Prostate gland (tissue), 2 donors: Measurements from ENCODE around the gene SGPP1. TPM values are rescaled to one million over a fixed set of nuclear protein-coding genes. Genes with fewer than 3 reads are reported as not detected.

Source experiments
- DNase-seq: peaks from one replicate; pipeline ENCODE4 v3.0.0-alpha.2; 2019; ENCODE audit warnings: low spot score
- H3K27ac ChIP-seq, 2 donors: fragments of 200-600 bp; sonication (generic); 2 replicates each; pipeline ENCODE4 v1.5.1; 2017 to 2019
- H3K27me3 ChIP-seq: fragments of 200-600 bp; sonication (generic); replicated peaks from 2 replicates; pipeline ENCODE4 v1.5.1; 2019; ENCODE audit not compliant: insufficient read depth
- H3K36me3 ChIP-seq, 2 donors: fragments of 200-600 bp; sonication (generic); 1 replicate in 1 of 2; 2 replicates in 1 of 2; pipeline versions ENCODE4 v1.5.1 to v1.8.1; 2017 to 2019
- H3K4me1 ChIP-seq: fragments of 200-600 bp; sonication (generic); replicated peaks from 2 replicates; pipeline ENCODE4 v1.5.1; 2019
- H3K4me3 ChIP-seq, 2 donors: fragments of 200-600 bp; sonication (generic); 2 replicates each; pipeline ENCODE4 v1.5.1; 2017 to 2019
- H3K9me3 ChIP-seq: fragments of 200-600 bp; sonication (generic); 2 replicates; pipeline ENCODE4 v1.5.1; 2017
- CTCF ChIP-seq, 4 experiments: fragments of 200-600 bp in 2 of 4; fragments of 450-650 bp in 2 of 4; sonication (generic) in 2 of 4; IDR thresholded peaks; 1 replicate in 3 of 4; 2 replicates in 1 of 4; pipeline ENCODE4 v1.5.1; 2016 to 2019; ENCODE audit warnings: antibody characterized with exemption in 4 of 4, mild to moderate bottlenecking in 2 of 4, moderate library complexity in 2 of 4
- POLR2A ChIP-seq: fragments of 450-650 bp; IDR thresholded peaks from one replicate; pipeline ENCODE4 v1.6.1; 2016; ENCODE audit warnings: antibody characterized with exemption, mild to moderate bottlenecking
- POLR2AphosphoS5 ChIP-seq: sonication (generic); formaldehyde crosslinking; IDR thresholded peaks from one replicate; pipeline ENCODE4 v1.6.1; 2017; ENCODE audit warnings: antibody characterized with exemption
- WGBS: methylation state at CpG from one replicate; pipeline ENCODE4 v1.1.5; 2018; 5-methylcytosine and 5-hydroxymethylcytosine counted together
- intact Hi-C: fragments of 100-400 bp; cut with DNase I; formaldehyde crosslinking; loops from one replicate; pipeline ENCODE4 v1.14.2; 2022
- total RNA-seq, 2 donors: library from RNA; depleted of rRNA; stranded (reverse); fragments of >200 nt; gene quantifications; one replicate each; pipeline ENCODE4 v1.1.0, GENCODE V29; 2016

The SGPP1 gene
- total RNA-seq, 2 donors from 2014 or later: 19.7 to 37.5 TPM

- Histone ChIP-seq H3K27ac (no peak overlapping the region), H3K36me3 (no peaks in the 10 kb centered on the region), H3K4me1 (no peaks in the 10 kb centered on the region), H3K4me3 (no peak overlapping the region), H3K9me3 (no peaks in the 10 kb centered on the region), H3K27me3 (no peaks in the 10 kb centered on the region)
- 52% methylated on average over 3 of the region's 3 CpGs for WGBS
- intact Hi-C loops: loop anchor here (10.0 kb wide), 1 partner anchor 382 kb away; no protein-coding TSS in a partner anchor
- DNase-seq: no peak
- TF ChIP-seq POLR2A: no peak
- TF ChIP-seq CTCF (IDR thresholded peaks at IDR 0.05): no peak
- no peak for TF ChIP-seq POLR2AphosphoS5
Measured at GRCh38 chr14:63766611-63767010, 38.7 kb upstream of the SGPP1 start.

- H3K27me3 ChIP-seq: no peaks in the 10 kb centered on the region
- TF ChIP-seq POLR2AphosphoS5 (no peak), POLR2A (no peak), CTCF (IDR thresholded peaks at IDR 0.05) (no peak)
- DNase-seq: no peak
- no peaks in the 10 kb centered on the region for H3K4me1 ChIP-seq
- 95% methylated on average over 6 of the region's 6 CpGs for WGBS
- no peaks in the 10 kb centered on the region for H3K36me3 ChIP-seq
- no peaks in the 10 kb centered on the region for H3K9me3 ChIP-seq
- H3K4me3 ChIP-seq: no peak overlapping the region
- H3K27ac ChIP-seq: no peak overlapping the region
- intact Hi-C loops: loop anchor here (10.0 kb wide), 1 partner anchor 380 kb away; no protein-coding TSS in a partner anchor
Measured at GRCh38 chr14:63764620-63765139, 36.8 kb upstream of the SGPP1 start.

- WGBS: 62% methylated on average over 5 of the region's 5 CpGs
- Histone ChIP-seq H3K4me1 (no peaks in the 10 kb centered on the region), H3K9me3 (no peaks in the 10 kb centered on the region), H3K36me3 (no peaks in the 10 kb centered on the region), H3K27me3 (no peaks in the 10 kb centered on the region), H3K4me3 (no peak overlapping the region), H3K27ac (no peak overlapping the region)
- intact Hi-C loops: loop anchor here (10.0 kb wide), 1 partner anchor 379 kb away; no protein-coding TSS in a partner anchor
- DNase-seq: no peak
- TF ChIP-seq POLR2A: no peak
- no peak for TF ChIP-seq CTCF (IDR thresholded peaks at IDR 0.05)
- no peak for TF ChIP-seq POLR2AphosphoS5
Measured at GRCh38 chr14:63764103-63764502, 36.2 kb upstream of the SGPP1 start.

- DNase-seq: no peak
- 83% methylated on average over 25 of the region's 26 CpGs for WGBS
- no peak overlapping the region for H3K4me3 ChIP-seq
- H3K36me3 ChIP-seq: no peaks in the 10 kb centered on the region
- H3K27me3 ChIP-seq: no peaks in the 10 kb centered on the region
- H3K4me1 ChIP-seq: no peaks in the 10 kb centered on the region
- no peaks in the 10 kb centered on the region for H3K9me3 ChIP-seq
- intact Hi-C loops: loop anchor here (10.0 kb wide), 1 partner anchor 377 kb away; no protein-coding TSS in a partner anchor
- no peak overlapping the region for H3K27ac ChIP-seq
- TF ChIP-seq POLR2AphosphoS5 (no peak), CTCF (IDR thresholded peaks at IDR 0.05) (no peak), POLR2A (no peak)
Measured at GRCh38 chr14:63761351-63762117, 33.7 kb upstream of the SGPP1 start.
